ENCODE measurements around the gene MEGF8. TPM values are rescaled to one million over a fixed set of nuclear protein-coding genes. Genes with fewer than 3 reads are reported as not detected.

Gene MEGF8
- total RNA-seq, 4 donors from 2014 or later = 6.4 to 11.1 (median 10.3) TPM

- no peak for DNase-seq
- no peaks in the 10 kb centered on the region for H3K27me3 ChIP-seq
- intact Hi-C loops (cut with DNase I) = no loop called here
- no peaks in the 10 kb centered on the region for H3K9me3 ChIP-seq
- H3K27ac ChIP-seq = no peak overlapping the region
- 91 to 98% methylated on average over 5 of the region's 6 CpGs for WGBS, 2 donors
- TF ChIP-seq CTCF (IDR thresholded peaks at IDR 0.05) = no peak
- no peak for TF ChIP-seq POLR2A (IDR thresholded peaks at IDR 0.05)
- H3K4me3 ChIP-seq = no peak overlapping the region
- H3K4me1 ChIP-seq = peaks cover 6 to 14% (median 11%) of the 10 kb centered on the region in 3 donors
- H3K36me3 ChIP-seq = peaks cover 0 to 37% (median 0%) of the 10 kb centered on the region in 3 donors
Observed at GRCh38 chr19:42332059-42332458, 6.6 kb downstream of the MEGF8 start.

- no peaks in the 10 kb centered on the region for H3K27me3 ChIP-seq
- H3K27ac ChIP-seq = no peak overlapping the region
- peaks cover 2 to 5% (median 3%) of the 10 kb centered on the region in 3 donors for H3K4me1 ChIP-seq
- DNase-seq = no peak
- H3K9me3 ChIP-seq = no peaks in the 10 kb centered on the region
- no peak overlapping the region for H3K4me3 ChIP-seq
- H3K36me3 ChIP-seq = peaks cover 0 to 47% (median 0%) of the 10 kb centered on the region in 3 donors
- 100% methylated on average over 1 of the region's 3 CpGs; no CpG with 5 or more reads in 1 of the 2 donors for WGBS, 2 donors
- intact Hi-C loops (cut with DNase I) = no loop called here
- TF ChIP-seq CTCF (IDR thresholded peaks at IDR 0.05) (no peak), POLR2A (IDR thresholded peaks at IDR 0.05) (no peak)
Observed at GRCh38 chr19:42333018-42333417, 7.6 kb downstream of the MEGF8 start.

- Histone ChIP-seq H3K27me3 (no peaks in the 10 kb centered on the region), H3K36me3 (peaks cover 0 to 53% (median 0%) of the 10 kb centered on the region in 3 donors), H3K4me3 (no peak overlapping the region), H3K27ac (no peak overlapping the region), H3K9me3 (no peaks in the 10 kb centered on the region), H3K4me1 (peaks cover 0 to 3% (median 0%) of the 10 kb centered on the region in 3 donors)
- no peak for DNase-seq
- TF ChIP-seq POLR2A (IDR thresholded peaks at IDR 0.05) = no peak
- no peak for TF ChIP-seq CTCF (IDR thresholded peaks at IDR 0.05)
- WGBS, 2 donors = 84% methylated on average over 13 to 17 of the region's 21 CpGs
- intact Hi-C loops (cut with DNase I) = no loop called here
Observed at GRCh38 chr19:42333975-42334696, 8.7 kb downstream of the MEGF8 start.

- Histone ChIP-seq H3K36me3 (peaks cover 0 to 60% (median 0%) of the 10 kb centered on the region in 3 donors), H3K4me1 (peaks cover 0 to 3% (median 0%) of the 10 kb centered on the region in 3 donors), H3K27me3 (no peaks in the 10 kb centered on the region), H3K9me3 (no peaks in the 10 kb centered on the region), H3K4me3 (no peak overlapping the region), H3K27ac (no peak overlapping the region)
- intact Hi-C loops (cut with DNase I) = no loop called here
- 82 to 88% methylated on average over 6 to 9 of the region's 13 CpGs for WGBS, 2 donors
- no peak for TF ChIP-seq CTCF (IDR thresholded peaks at IDR 0.05)
- TF ChIP-seq POLR2A (IDR thresholded peaks at IDR 0.05) = no peak
- DNase-seq = no peak
Observed at GRCh38 chr19:42334697-42335373, 9.4 kb downstream of the MEGF8 start.

- TF ChIP-seq CTCF (IDR thresholded peaks at IDR 0.05) = no peak
- no peak for TF ChIP-seq POLR2A (IDR thresholded peaks at IDR 0.05)
- Histone ChIP-seq H3K9me3 (no peaks in the 10 kb centered on the region), H3K4me1 (peaks cover 0 to 1% (median 0%) of the 10 kb centered on the region in 3 donors), H3K27ac (no peak overlapping the region), H3K4me3 (no peak overlapping the region), H3K27me3 (no peaks in the 10 kb centered on the region), H3K36me3 (peaks cover 0 to 66% (median 0%) of the 10 kb centered on the region in 3 donors)
- intact Hi-C loops (cut with DNase I) = no loop called here
- DNase-seq = no peak
- WGBS, 2 donors = 85 to 87% methylated on average over 6 to 7 of the region's 7 CpGs
Observed at GRCh38 chr19:42335374-42335936, 10.0 kb downstream of the MEGF8 start.

All from esophagus squamous epithelium (tissue), 5 donors.